ENCODE results near the gene FOXO1. TPM values are rescaled to one million over a fixed set of nuclear protein-coding genes. Genes with fewer than 3 reads are reported as not detected.

The FOXO1 gene
- total and polyA plus RNA-seq, 5 donors from 2014 or later, result 45.5 to 119 (median 82.2) TPM

DNA sequence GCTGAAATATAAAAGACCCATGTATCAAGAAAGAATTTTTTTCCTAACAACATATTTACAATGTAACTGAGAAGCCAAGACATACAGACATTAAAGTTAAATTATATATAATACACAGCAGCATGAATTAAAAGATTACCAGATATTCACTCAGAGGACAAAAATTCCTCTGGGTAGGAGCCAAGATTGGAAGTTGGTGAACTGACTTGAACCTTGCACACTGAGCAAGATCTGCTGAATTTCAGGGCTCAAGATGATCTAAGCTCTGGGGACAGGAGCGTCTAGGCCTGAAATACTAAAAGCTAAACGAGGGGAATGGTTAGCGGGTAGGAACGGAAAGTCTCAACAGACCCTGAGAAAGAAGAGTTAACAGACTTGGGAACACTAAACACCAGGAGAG, 8.5 kb downstream of the FOXO1 start:
- ATAC-seq (ENCODE audit: low read depth in 2 of 2), result no peak
- Histone ChIP-seq H3K36me3 (ENCODE audit: control insufficient read depth, insufficient read depth, low read length) (peaks cover 3% of the 10 kb centered on the region), H3K27me3 (ENCODE audit: control insufficient read depth, insufficient read depth, low read length) (no peaks in the 10 kb centered on the region), H3K27ac (ENCODE audit: insufficient read depth, low read length, poor library complexity, severe bottlenecking) (no peak overlapping the region), H3K9me3 (ENCODE audit: control insufficient read depth in 2 of 2, low read length in 2 of 2) (no peaks in the 10 kb centered on the region), H3K4me3 (ENCODE audit: low read depth, low read length) (peak overlapping the region; percentile 60), H3K4me1 (ENCODE audit: control insufficient read depth, insufficient read depth, low read length, poor library complexity, severe bottlenecking) (peaks cover 94% of the 10 kb centered on the region)
- H3K4me3 Mint-ChIP-seq, result peak overlapping the region; percentile 46 to 98 (median 84)
- peaks cover 26% of the 10 kb centered on the region for H3K36me3 Mint-ChIP-seq
- no peaks in the 10 kb centered on the region for H3K9me3 Mint-ChIP-seq
- no peaks in the 10 kb centered on the region for H3K27me3 Mint-ChIP-seq
- no peak for DNase-seq
- peak overlapping the region; percentile 15 to 79 (median 53) for H3K27ac Mint-ChIP-seq
- H3K4me1 Mint-ChIP-seq, result peaks cover 65 to 97% (median 80%) of the 10 kb centered on the region in 4 donors

DNA sequence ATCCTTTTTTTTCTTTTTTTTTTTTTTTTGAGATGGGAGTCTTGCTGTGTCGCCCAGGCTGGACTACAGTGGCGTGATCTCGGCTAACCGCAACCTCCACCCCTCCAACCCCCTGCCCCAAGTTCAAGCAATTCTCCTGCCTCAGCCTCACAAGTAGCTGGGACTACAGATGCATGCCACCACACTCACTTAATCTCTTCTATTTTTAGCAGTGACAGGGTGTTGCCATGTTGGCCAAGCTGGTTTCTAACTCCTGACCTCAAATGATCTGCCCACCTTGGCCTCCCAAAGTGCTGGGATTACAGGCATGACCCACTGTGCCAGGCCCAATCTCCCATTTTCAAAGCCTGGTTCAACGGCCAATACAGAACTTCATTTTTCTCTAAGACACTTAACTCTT, 9.1 kb downstream of the FOXO1 start:
- H3K9me3 ChIP-seq (ENCODE audit: control insufficient read depth in 2 of 2, low read length in 2 of 2), result no peaks in the 10 kb centered on the region
- no peak for ATAC-seq (ENCODE audit: low read depth in 2 of 2)
- peak overlapping the region; percentile 50 for H3K27ac ChIP-seq (ENCODE audit: insufficient read depth, low read length, poor library complexity, severe bottlenecking)
- no peak for DNase-seq
- Mint-ChIP-seq H3K27ac (peak overlapping the region; percentile 4 to 79 (median 27)), H3K4me1 (peaks cover 60 to 97% (median 82%) of the 10 kb centered on the region in 4 donors), H3K9me3 (no peaks in the 10 kb centered on the region), H3K4me3 (peak overlapping the region; percentile 46 to 98 (median 84)), H3K36me3 (peaks cover 26% of the 10 kb centered on the region), H3K27me3 (no peaks in the 10 kb centered on the region)
- peak overlapping the region; percentile 60 for H3K4me3 ChIP-seq (ENCODE audit: low read depth, low read length)
- peaks cover 3% of the 10 kb centered on the region for H3K36me3 ChIP-seq (ENCODE audit: control insufficient read depth, insufficient read depth, low read length)
- peaks cover 94% of the 10 kb centered on the region for H3K4me1 ChIP-seq (ENCODE audit: control insufficient read depth, insufficient read depth, low read length, poor library complexity, severe bottlenecking)
- no peaks in the 10 kb centered on the region for H3K27me3 ChIP-seq (ENCODE audit: control insufficient read depth, insufficient read depth, low read length)

DNA sequence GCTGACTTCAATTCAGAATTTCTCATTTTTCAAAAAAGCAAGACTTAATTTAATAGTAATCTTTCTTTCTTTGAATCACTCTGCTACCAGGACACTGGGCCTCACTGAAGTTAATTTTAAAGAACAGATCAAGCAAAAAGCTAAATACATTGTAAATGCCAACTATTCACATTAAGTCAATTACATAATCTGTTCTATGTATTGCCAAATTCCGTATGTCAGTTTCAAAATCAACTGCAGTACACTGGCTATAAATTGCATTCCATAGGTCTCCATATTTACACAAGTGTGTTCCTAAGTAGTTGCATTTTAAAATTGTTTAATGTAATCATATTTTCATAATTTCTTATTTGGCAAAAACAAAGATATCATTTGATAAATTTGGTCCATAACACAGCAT, 10.1 kb downstream of the FOXO1 start:
- Histone ChIP-seq H3K27ac (ENCODE audit: insufficient read depth, low read length, poor library complexity, severe bottlenecking) (no peak overlapping the region), H3K36me3 (ENCODE audit: control insufficient read depth, insufficient read depth, low read length) (peaks cover 3% of the 10 kb centered on the region), H3K9me3 (ENCODE audit: control insufficient read depth in 2 of 2, low read length in 2 of 2) (no peaks in the 10 kb centered on the region), H3K4me1 (ENCODE audit: control insufficient read depth, insufficient read depth, low read length, poor library complexity, severe bottlenecking) (peaks cover 92% of the 10 kb centered on the region), H3K4me3 (ENCODE audit: low read depth, low read length) (peak overlapping the region; percentile 60), H3K27me3 (ENCODE audit: control insufficient read depth, insufficient read depth, low read length) (no peaks in the 10 kb centered on the region)
- no peaks in the 10 kb centered on the region for H3K27me3 Mint-ChIP-seq
- no peak for DNase-seq
- peaks cover 26% of the 10 kb centered on the region for H3K36me3 Mint-ChIP-seq
- peak overlapping the region; percentile 59 to 98 (median 70) for H3K4me3 Mint-ChIP-seq
- peaks cover 54 to 98% (median 83%) of the 10 kb centered on the region in 4 donors for H3K4me1 Mint-ChIP-seq
- peak overlapping the region; percentile 25 to 84 (median 73) for H3K27ac Mint-ChIP-seq
- H3K9me3 Mint-ChIP-seq, result no peaks in the 10 kb centered on the region
- no peak for ATAC-seq (ENCODE audit: low read depth in 2 of 2)

DNA sequence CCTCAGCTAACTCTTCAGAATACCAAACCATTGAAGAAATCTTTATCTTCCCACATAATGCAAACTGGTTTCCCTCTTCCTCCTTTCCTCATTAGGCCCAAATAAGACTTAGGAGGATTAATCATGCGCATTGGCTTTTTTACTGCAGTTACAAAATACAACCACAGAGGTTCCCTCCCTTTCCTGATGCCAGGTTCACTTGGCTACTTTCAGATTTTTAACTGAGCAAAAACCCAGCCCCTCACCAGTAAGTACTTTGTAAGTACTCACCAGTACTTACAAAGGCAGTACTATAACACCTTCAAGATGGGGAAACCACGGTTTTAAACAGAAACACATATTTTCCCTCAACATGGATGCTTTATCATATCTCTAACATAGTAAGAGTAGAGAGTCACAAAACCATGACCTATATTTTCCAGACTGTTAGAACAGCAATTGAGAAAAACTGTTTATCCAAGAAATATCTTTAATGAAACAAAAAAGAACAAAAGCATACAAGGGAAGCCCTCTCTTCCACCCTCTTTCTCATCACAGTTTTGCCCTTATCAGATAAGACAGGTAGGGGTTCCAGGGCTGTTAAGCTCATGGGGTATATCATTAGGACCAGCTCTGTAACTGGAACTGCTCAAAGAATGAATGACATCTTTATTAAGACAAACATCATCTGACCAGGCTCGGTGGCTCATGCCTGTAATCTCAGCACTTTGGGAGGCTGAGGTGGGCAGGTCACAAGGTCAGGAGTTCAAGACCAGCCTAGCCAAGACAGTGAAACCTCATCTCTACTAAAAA, 12.7 kb downstream of the FOXO1 start:
- DNase-seq (peak in 1 of 3 donors; percentile 60), ATAC-seq (ENCODE audit: low read depth in 2 of 2) (peak; percentile 13 to 24)
- Histone ChIP-seq H3K27ac (ENCODE audit: insufficient read depth, low read length, poor library complexity, severe bottlenecking) (peak overlapping the region; percentile 67), H3K9me3 (ENCODE audit: control insufficient read depth in 2 of 2, low read length in 2 of 2) (no peaks in the 10 kb centered on the region), H3K27me3 (ENCODE audit: control insufficient read depth, insufficient read depth, low read length) (no peaks in the 10 kb centered on the region), H3K4me1 (ENCODE audit: control insufficient read depth, insufficient read depth, low read length, poor library complexity, severe bottlenecking) (peaks cover 90% of the 10 kb centered on the region), H3K36me3 (ENCODE audit: control insufficient read depth, insufficient read depth, low read length) (no peaks in the 10 kb centered on the region), H3K4me3 (ENCODE audit: low read depth, low read length) (peak overlapping the region; percentile 87)
- no peaks in the 10 kb centered on the region for H3K9me3 Mint-ChIP-seq
- H3K4me1 Mint-ChIP-seq, result peaks cover 46 to 97% (median 87%) of the 10 kb centered on the region in 4 donors
- H3K36me3 Mint-ChIP-seq, result peaks cover 22% of the 10 kb centered on the region
- H3K4me3 Mint-ChIP-seq, result peak overlapping the region; percentile 77 to 96 (median 85)
- peak overlapping the region; percentile 77 to 94 (median 84) for H3K27ac Mint-ChIP-seq
- no peaks in the 10 kb centered on the region for H3K27me3 Mint-ChIP-seq

DNA sequence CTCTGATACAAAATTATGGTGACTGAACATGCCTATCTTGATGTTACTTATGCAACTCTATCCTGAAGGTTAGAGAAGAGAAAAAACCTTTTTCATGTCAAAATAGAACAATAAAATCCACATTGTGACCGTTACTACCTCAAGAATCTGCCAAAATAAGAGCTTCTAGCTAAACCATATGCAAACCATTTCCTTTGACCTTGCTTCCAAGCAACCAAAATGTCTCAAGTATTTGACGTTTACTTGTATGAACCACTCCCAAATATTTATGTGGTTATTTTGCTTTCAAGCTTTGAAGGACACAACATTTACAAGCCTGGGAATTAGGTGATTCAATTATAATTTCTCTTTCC, 13.9 kb downstream of the FOXO1 start:
- Mint-ChIP-seq H3K4me3 (peak overlapping the region; percentile 77 to 96 (median 85)), H3K36me3 (peaks cover 12% of the 10 kb centered on the region), H3K9me3 (no peaks in the 10 kb centered on the region), H3K27ac (peak overlapping the region; percentile 77 to 93 (median 84)), H3K27me3 (no peaks in the 10 kb centered on the region), H3K4me1 (peaks cover 45 to 97% (median 86%) of the 10 kb centered on the region in 4 donors)
- DNase-seq (peak in 2 of 3 donors; percentile 36 to 56), ATAC-seq (ENCODE audit: low read depth in 2 of 2) (peak in 1 of 2 donors; percentile 15)
- Histone ChIP-seq H3K9me3 (ENCODE audit: control insufficient read depth in 2 of 2, low read length in 2 of 2) (no peaks in the 10 kb centered on the region), H3K4me3 (ENCODE audit: low read depth, low read length) (peak overlapping the region; percentile 87), H3K36me3 (ENCODE audit: control insufficient read depth, insufficient read depth, low read length) (no peaks in the 10 kb centered on the region), H3K27me3 (ENCODE audit: control insufficient read depth, insufficient read depth, low read length) (no peaks in the 10 kb centered on the region), H3K4me1 (ENCODE audit: control insufficient read depth, insufficient read depth, low read length, poor library complexity, severe bottlenecking) (peaks cover 90% of the 10 kb centered on the region), H3K27ac (ENCODE audit: insufficient read depth, low read length, poor library complexity, severe bottlenecking) (peak overlapping the region; percentile 67)

DNA sequence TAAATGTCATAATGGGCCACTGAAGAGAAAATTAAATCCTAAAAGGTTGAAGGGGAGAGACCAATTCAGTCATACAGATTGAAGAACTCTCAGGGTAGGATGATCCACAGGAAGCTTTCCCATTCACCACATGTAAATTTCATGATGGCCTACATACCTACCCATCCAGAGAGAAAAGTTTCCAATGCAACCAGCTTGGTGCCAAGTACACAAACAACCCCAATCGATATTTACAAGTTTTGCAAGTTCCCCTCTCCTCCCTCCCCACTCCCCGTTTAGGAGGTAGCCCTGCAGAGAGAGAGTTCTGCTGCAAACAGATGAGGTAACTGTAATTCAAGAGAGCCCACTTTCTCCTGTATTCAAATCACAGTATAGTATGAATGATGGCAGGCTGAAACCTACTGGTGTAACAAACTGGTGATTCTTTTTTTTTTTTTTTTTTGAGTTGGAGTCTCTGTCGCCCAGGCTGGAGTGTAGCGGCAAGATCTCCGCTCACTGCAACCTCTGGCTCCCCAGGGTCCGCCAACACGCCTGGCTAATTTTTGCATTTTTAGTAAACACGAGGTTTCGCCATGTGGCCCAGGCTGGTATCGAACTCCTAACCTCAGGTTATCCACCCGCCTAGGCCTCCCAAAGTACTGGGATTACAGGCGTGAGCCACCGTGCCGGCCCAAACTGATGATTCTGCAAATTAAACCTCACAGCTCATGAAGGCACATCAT, 14.4 kb downstream of the FOXO1 start:
- Mint-ChIP-seq H3K27me3 (no peaks in the 10 kb centered on the region), H3K4me3 (peak overlapping the region; percentile 77 to 96 (median 85))
- ATAC-seq (ENCODE audit: low read depth in 2 of 2), result no peak

DNA sequence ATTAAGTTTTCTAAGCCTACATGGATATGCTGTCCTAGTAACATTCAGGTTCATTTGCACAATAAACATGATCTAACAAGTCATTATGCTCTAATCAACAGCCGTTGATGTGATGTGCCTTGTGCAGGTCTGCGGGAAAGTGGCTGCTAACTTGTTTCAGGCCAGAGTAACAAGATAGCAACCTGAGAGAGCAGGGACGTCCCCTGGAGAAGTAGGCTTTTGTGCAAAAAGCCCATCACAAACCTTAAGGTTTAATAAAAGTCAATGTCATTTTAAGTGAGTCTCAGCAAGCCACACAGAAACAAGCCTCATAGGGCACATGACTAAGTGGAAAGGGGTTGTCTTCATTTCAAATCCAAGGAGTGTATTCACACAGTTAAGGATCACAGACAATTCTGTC, 17.6 kb downstream of the FOXO1 start:
- ATAC-seq (ENCODE audit: low read depth in 2 of 2) (no peak), DNase-seq (no peak)
- H3K27me3 Mint-ChIP-seq, result no peaks in the 10 kb centered on the region
- peaks cover 12% of the 10 kb centered on the region for H3K36me3 Mint-ChIP-seq
- Histone ChIP-seq H3K36me3 (ENCODE audit: control insufficient read depth, insufficient read depth, low read length) (peaks cover 8% of the 10 kb centered on the region), H3K4me3 (ENCODE audit: low read depth, low read length) (peak overlapping the region; percentile 67), H3K27ac (ENCODE audit: insufficient read depth, low read length, poor library complexity, severe bottlenecking) (peak overlapping the region; percentile 43), H3K9me3 (ENCODE audit: control insufficient read depth in 2 of 2, low read length in 2 of 2) (no peaks in the 10 kb centered on the region), H3K27me3 (ENCODE audit: control insufficient read depth, insufficient read depth, low read length) (no peaks in the 10 kb centered on the region), H3K4me1 (ENCODE audit: control insufficient read depth, insufficient read depth, low read length, poor library complexity, severe bottlenecking) (peaks cover 95% of the 10 kb centered on the region)
- no peaks in the 10 kb centered on the region for H3K9me3 Mint-ChIP-seq
- H3K4me3 Mint-ChIP-seq, result peak overlapping the region in 3 of 4 donors; percentile 55 to 85 (median 74)
- peak overlapping the region in 2 of 3 donors; percentile 78 to 84 for H3K27ac Mint-ChIP-seq
- peaks cover 51 to 98% (median 94%) of the 10 kb centered on the region in 4 donors for H3K4me1 Mint-ChIP-seq

More for the DNA sequence above, 14.4 kb downstream of the FOXO1 start:
- Histone ChIP-seq H3K27ac (ENCODE audit: insufficient read depth, low read length, poor library complexity, severe bottlenecking) (peak overlapping the region; percentile 67), H3K9me3 (ENCODE audit: control insufficient read depth in 2 of 2, low read length in 2 of 2) (no peaks in the 10 kb centered on the region), H3K27me3 (ENCODE audit: control insufficient read depth, insufficient read depth, low read length) (no peaks in the 10 kb centered on the region), H3K36me3 (ENCODE audit: control insufficient read depth, insufficient read depth, low read length) (no peaks in the 10 kb centered on the region), H3K4me1 (ENCODE audit: control insufficient read depth, insufficient read depth, low read length, poor library complexity, severe bottlenecking) (peaks cover 90% of the 10 kb centered on the region), H3K4me3 (ENCODE audit: low read depth, low read length) (peak overlapping the region; percentile 87)
- DNase-seq, result no peak
- Mint-ChIP-seq H3K27ac (peak overlapping the region; percentile 77 to 93 (median 84)), H3K4me1 (peaks cover 44 to 97% (median 87%) of the 10 kb centered on the region in 4 donors), H3K36me3 (peaks cover 11% of the 10 kb centered on the region), H3K9me3 (no peaks in the 10 kb centered on the region)

All from CD4-positive, CD25-positive, alpha-beta regulatory T cell (primary cell).